Gastrocnemius medialis (tissue), 4 donors: Measurements from ENCODE around the gene SHANK2.

Experiments
- CTCF ChIP-seq, 5 experiments: fragments of 450-650 bp in 3 of 5; fragments of 200-600 bp in 2 of 5; sonication (generic) in 2 of 5; IDR thresholded peaks in 4 of 5; conservative IDR thresholded peaks in 1 of 5; 1 replicate in 4 of 5; 2 replicates in 1 of 5; pipeline ENCODE4 v1.5.1; 2016 to 2019; ENCODE audit warnings: antibody characterized with exemption in 5 of 5, mild to moderate bottlenecking in 3 of 5, moderate library complexity in 3 of 5
- POLR2A ChIP-seq, 2 donors: fragments of 450-650 bp; IDR thresholded peaks; one replicate each; pipeline ENCODE4 v1.6.1; 2017; ENCODE audit warnings: antibody characterized with exemption in 2 of 2, mild to moderate bottlenecking in 2 of 2, moderate library complexity in 2 of 2

DNA sequence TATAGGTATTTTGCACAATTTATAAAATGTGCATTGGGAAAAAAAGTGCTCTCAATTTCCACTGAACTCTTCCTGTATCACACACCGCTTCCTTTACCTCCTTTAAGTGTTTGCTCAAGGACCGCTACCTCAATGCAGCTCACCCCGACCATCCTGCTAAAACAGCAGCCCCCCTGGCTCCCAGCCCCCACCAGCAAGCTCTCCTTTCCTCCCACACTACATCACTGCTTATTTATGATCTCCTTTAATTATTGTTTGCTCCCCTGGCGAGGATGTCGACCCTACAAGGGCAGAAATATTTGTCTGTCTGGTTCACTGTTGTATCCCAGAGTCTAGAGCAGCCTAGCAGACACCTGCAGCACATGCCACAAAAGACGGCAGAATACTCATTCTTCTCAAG lies 10.0 kb downstream of the SHANK2 start:
- TF ChIP-seq CTCF (IDR thresholded peaks at IDR 0.05 in 4 of 5, conservative IDR thresholded peaks at IDR 0.05 in 1 of 5), result no peak
- TF ChIP-seq POLR2A (IDR thresholded peaks at IDR 0.05), result no peak
